ENCODE measurements around the gene SEC22C.

DNA sequence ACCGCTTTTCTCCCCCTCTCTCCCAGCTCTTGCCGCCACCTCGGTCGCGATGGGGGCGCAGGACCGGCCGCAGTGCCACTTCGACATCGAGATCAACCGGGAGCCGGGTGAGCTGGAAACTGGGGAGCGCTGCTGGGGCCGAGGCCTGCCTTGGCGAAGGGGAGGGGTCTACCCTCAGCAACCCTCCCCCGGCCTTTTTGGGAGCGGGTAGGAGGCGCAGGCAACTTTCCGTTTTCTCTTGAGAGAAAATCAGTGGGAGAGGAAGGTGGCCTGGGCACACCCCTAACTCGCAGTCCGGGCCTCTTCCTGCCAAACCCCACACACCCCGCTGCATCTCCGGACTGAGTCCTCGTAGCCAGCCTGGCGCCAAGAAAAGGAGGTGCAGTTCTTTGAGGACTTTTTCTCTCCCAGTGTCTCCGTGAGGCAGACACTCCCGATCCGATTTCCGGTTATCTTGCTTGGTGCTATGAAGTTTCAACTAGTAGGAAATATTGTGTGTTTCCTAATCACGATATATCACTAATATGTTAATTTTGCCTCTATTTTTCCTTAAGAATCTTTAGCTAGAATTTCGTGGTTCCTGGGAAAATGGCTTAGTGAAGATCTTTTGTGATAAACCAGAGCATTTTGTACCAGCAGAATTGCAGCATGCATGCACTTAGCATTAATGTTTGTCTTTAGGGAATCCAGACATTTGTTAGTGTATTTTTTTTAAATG, 19.4 kb upstream of the SEC22C start:
- peak in 1 of 2 donors; percentile 5 for TF ChIP-seq POLR2A (IDR thresholded peaks at IDR 0.05)
- TF ChIP-seq, protein P1, sequence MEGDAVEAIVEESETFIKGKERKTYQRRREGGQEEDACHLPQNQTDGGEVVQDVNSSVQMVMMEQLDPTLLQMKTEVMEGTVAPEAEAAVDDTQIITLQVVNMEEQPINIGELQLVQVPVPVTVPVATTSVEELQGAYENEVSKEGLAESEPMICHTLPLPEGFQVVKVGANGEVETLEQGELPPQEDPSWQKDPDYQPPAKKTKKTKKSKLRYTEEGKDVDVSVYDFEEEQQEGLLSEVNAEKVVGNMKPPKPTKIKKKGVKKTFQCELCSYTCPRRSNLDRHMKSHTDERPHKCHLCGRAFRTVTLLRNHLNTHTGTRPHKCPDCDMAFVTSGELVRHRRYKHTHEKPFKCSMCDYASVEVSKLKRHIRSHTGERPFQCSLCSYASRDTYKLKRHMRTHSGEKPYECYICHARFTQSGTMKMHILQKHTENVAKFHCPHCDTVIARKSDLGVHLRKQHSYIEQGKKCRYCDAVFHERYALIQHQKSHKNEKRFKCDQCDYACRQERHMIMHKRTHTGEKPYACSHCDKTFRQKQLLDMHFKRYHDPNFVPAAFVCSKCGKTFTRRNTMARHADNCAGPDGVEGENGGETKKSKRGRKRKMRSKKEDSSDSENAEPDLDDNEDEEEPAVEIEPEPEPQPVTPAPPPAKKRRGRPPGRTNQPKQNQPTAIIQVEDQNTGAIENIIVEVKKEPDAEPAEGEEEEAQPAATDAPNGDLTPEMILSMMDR (IDR thresholded peaks at IDR 0.05) = peak in 3 of 6 experiments; percentile 43 to 48 (median 48)
